Activated naive CD8-positive, alpha-beta T cell treated with anti-CD3 and anti-CD28 coated beads, Interleukin-2, amount 50 U/mL, for 24 hours (primary cell): ENCODE data around the gene RBM26.
A peak's percentile ranks its signal among the peaks of the same experiment; 100 is the strongest.

Source experiments
- ATAC-seq: fragments of 150-1000 bp; cut with Tn5 transposase; one replicate; pipeline ENCODE4 v1.10.0; 2021
- DNase-seq: peaks from one replicate; pipeline ENCODE4 v3.0.0; 2021
- H3K27ac Mint-ChIP-seq: one replicate; pipeline ENCODE4 v1.8.0; 2021; ENCODE audit warnings: mild to moderate bottlenecking, mixed read lengths
- H3K27me3 Mint-ChIP-seq: one replicate; pipeline ENCODE4 v1.8.0; 2021; ENCODE audit warnings: mixed read lengths
- H3K36me3 Mint-ChIP-seq: one replicate; pipeline ENCODE4 v1.8.0; 2021; ENCODE audit warnings: low read depth, mixed read lengths
- H3K4me1 Mint-ChIP-seq: one replicate; pipeline ENCODE4 v1.8.0; 2021; ENCODE audit warnings: mixed read lengths
- H3K4me3 Mint-ChIP-seq: one replicate; pipeline ENCODE4 v1.8.0; 2021; ENCODE audit warnings: mild to moderate bottlenecking, moderate library complexity, mixed read lengths
- H3K9me3 Mint-ChIP-seq: one replicate; pipeline ENCODE4 v1.8.0; 2021; ENCODE audit warnings: mixed read lengths

The RBM26 gene

GRCh38 chr13:79384022-79384610 lies 21.9 kb downstream of the RBM26 start:
- Mint-ChIP-seq H3K27ac (peak overlapping the region; percentile 43), H3K4me1 (peaks cover 84% of the 10 kb centered on the region), H3K4me3 (no peak overlapping the region), H3K27me3 (no peaks in the 10 kb centered on the region), H3K9me3 (no peaks in the 10 kb centered on the region), H3K36me3 (peaks cover 29% of the 10 kb centered on the region)
- DNase-seq (no peak), ATAC-seq (no peak)

GRCh38 chr13:79382545-79383275 lies 23.3 kb downstream of the RBM26 start:
- Mint-ChIP-seq H3K9me3 (no peaks in the 10 kb centered on the region), H3K27ac (peak overlapping the region; percentile 64), H3K27me3 (no peaks in the 10 kb centered on the region), H3K4me3 (peak overlapping the region; percentile 56), H3K4me1 (peaks cover 78% of the 10 kb centered on the region), H3K36me3 (peaks cover 31% of the 10 kb centered on the region)
- no peak for ATAC-seq
- no peak for DNase-seq

DNA sequence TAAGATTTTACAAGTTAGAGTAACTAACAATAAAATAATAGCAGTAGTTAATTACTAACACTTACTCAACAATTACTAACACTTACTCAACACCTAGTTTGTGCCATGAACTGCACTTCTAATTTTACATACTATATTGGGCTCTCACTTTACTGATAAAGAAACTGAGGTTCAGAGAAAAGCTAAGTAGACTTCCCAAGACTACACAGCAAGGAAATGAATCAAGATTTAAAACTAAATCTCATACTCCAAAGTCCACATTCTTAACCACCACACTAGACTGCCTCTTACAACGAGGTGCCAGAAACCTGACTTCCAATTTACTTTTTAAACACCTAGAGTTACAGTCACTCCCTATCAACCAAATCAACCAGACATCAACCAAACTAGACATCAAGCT lies 25.1 kb downstream of the RBM26 start:
- peaks cover 44% of the 10 kb centered on the region for H3K36me3 Mint-ChIP-seq
- no peaks in the 10 kb centered on the region for H3K27me3 Mint-ChIP-seq
- no peak for ATAC-seq
- H3K9me3 Mint-ChIP-seq: no peaks in the 10 kb centered on the region
- peaks cover 62% of the 10 kb centered on the region for H3K4me1 Mint-ChIP-seq
- no peak for DNase-seq
- peak overlapping the region; percentile 21 for H3K27ac Mint-ChIP-seq
- H3K4me3 Mint-ChIP-seq: no peak overlapping the region

DNA sequence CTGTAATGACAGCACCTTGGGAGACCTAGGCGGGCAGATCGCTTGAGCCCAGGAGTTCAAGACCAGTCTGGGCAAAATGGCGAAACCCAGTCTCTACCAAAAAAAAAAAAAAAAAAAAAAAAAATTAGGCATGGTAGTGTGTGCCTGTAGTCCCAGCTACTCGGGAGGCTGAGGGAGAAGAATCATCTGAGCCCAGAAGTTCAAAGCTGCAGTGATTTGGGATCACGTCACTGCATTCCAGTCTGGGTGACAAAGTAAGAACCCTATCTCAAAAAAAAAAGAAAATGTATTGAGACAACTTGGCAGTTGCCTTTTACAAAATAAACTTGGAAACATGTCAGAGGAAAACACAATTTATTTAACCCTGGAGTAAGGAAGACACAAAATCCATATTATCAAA lies 26.8 kb downstream of the RBM26 start:
- DNase-seq: no peak
- peaks cover 53% of the 10 kb centered on the region for H3K4me1 Mint-ChIP-seq
- peaks cover 45% of the 10 kb centered on the region for H3K36me3 Mint-ChIP-seq
- ATAC-seq: no peak
- H3K27me3 Mint-ChIP-seq: no peaks in the 10 kb centered on the region
- H3K27ac Mint-ChIP-seq: no peak overlapping the region
- no peaks in the 10 kb centered on the region for H3K9me3 Mint-ChIP-seq
- no peak overlapping the region for H3K4me3 Mint-ChIP-seq

DNA sequence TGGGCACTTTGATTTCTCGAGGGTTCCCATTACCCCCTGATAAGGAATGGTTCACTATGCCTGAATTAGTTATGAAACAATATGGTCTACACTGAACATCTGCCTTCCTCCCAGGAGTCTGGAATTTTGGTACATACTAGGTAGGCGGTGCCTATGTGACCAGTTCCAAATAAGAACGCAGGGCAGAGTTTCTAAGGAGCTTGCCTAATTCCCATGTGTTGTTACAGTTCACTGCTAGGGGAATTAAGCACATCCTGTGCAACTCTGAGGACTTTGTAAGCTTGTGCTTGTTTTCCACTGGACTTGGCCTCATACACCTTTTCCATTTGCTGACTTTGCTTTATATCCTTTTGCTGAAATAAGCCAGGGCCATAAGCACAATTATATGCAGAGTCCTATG lies 29.2 kb downstream of the RBM26 start:
- ATAC-seq: no peak
- Mint-ChIP-seq H3K27me3 (no peaks in the 10 kb centered on the region), H3K4me3 (no peak overlapping the region), H3K36me3 (peaks cover 42% of the 10 kb centered on the region), H3K4me1 (peaks cover 32% of the 10 kb centered on the region), H3K27ac (no peak overlapping the region), H3K9me3 (no peaks in the 10 kb centered on the region)
- no peak for DNase-seq

- no peak for DNase-seq
- Mint-ChIP-seq H3K4me3 (no peak overlapping the region), H3K9me3 (no peaks in the 10 kb centered on the region), H3K36me3 (peaks cover 54% of the 10 kb centered on the region), H3K27ac (no peak overlapping the region), H3K4me1 (peaks cover 12% of the 10 kb centered on the region), H3K27me3 (no peaks in the 10 kb centered on the region)
- ATAC-seq: no peak
Observed at GRCh38 chr13:79374578-79374977, 31.5 kb downstream of the RBM26 start.

- H3K4me1 Mint-ChIP-seq: peaks cover 8% of the 10 kb centered on the region
- DNase-seq: no peak
- no peak overlapping the region for H3K4me3 Mint-ChIP-seq
- peaks cover 53% of the 10 kb centered on the region for H3K36me3 Mint-ChIP-seq
- H3K27ac Mint-ChIP-seq: no peak overlapping the region
- ATAC-seq: peak; percentile 54
- no peaks in the 10 kb centered on the region for H3K27me3 Mint-ChIP-seq
- H3K9me3 Mint-ChIP-seq: no peaks in the 10 kb centered on the region
Observed at GRCh38 chr13:79373916-79374315, 32.1 kb downstream of the RBM26 start.

GRCh38 chr13:79369226-79369625 lies 36.8 kb downstream of the RBM26 start:
- Mint-ChIP-seq H3K4me1 (peaks cover 6% of the 10 kb centered on the region), H3K36me3 (peaks cover 64% of the 10 kb centered on the region), H3K27me3 (no peaks in the 10 kb centered on the region), H3K9me3 (no peaks in the 10 kb centered on the region), H3K27ac (no peak overlapping the region), H3K4me3 (no peak overlapping the region)
- ATAC-seq (no peak), DNase-seq (no peak)

DNA sequence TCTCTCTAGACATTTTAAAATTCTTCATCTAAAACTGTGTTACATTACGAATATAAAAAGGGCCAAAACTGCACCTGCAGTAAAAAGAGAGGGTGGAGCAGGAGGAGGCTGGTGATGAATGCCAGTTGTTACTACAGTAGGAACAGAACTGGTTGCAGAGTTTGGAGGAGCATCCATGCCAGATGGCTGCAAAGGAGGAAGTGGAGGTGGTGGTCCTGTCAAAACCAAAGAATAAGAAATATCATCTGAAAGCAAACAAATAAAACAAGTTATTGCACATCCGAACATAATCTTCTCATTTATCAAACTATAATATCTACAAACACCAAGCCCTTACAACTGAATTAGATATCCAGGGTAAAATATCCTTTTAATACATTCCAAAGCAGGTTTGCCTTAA lies 40.1 kb downstream of the RBM26 start:
- Mint-ChIP-seq H3K9me3 (no peaks in the 10 kb centered on the region), H3K27ac (no peak overlapping the region), H3K36me3 (peaks cover 78% of the 10 kb centered on the region), H3K4me1 (peaks cover 25% of the 10 kb centered on the region), H3K4me3 (no peak overlapping the region), H3K27me3 (no peaks in the 10 kb centered on the region)
- DNase-seq (no peak), ATAC-seq (no peak)

GRCh38 chr13:79361299-79361698 lies 44.8 kb downstream of the RBM26 start:
- Mint-ChIP-seq H3K27me3 (no peaks in the 10 kb centered on the region), H3K9me3 (no peaks in the 10 kb centered on the region), H3K4me1 (peaks cover 42% of the 10 kb centered on the region), H3K27ac (peak overlapping the region; percentile 33), H3K4me3 (no peak overlapping the region), H3K36me3 (peaks cover 67% of the 10 kb centered on the region)
- ATAC-seq: no peak
- no peak for DNase-seq

DNA sequence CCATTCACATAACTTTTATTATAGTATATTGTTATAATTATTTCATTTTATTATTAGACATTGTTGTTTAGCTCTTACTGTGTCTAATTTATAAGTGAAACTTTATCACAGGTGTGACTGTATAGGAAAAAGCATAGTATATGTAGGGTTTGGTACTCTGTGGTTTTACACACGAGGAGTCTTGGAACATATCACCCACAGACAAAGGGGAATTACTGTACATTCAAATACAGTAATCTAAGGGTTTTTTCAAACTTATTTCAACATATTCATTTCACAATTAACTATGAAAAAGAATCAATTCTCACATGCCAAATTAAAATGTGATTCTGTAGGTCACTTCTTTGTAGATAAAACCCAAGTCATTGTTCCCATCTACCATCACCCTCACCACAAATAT lies 46.0 kb downstream of the RBM26 start:
- Mint-ChIP-seq H3K4me1 (peaks cover 40% of the 10 kb centered on the region), H3K27ac (peak overlapping the region; percentile 36), H3K9me3 (no peaks in the 10 kb centered on the region), H3K4me3 (no peak overlapping the region), H3K27me3 (no peaks in the 10 kb centered on the region), H3K36me3 (peaks cover 67% of the 10 kb centered on the region)
- DNase-seq (no peak), ATAC-seq (peak; percentile 88)

- Mint-ChIP-seq H3K27ac (peak overlapping the region; percentile 14), H3K4me3 (no peak overlapping the region), H3K27me3 (no peaks in the 10 kb centered on the region), H3K9me3 (no peaks in the 10 kb centered on the region), H3K36me3 (peaks cover 65% of the 10 kb centered on the region), H3K4me1 (peaks cover 35% of the 10 kb centered on the region)
- ATAC-seq (no peak), DNase-seq (no peak)
Observed at GRCh38 chr13:79359064-79359463, 47.0 kb downstream of the RBM26 start.

DNA sequence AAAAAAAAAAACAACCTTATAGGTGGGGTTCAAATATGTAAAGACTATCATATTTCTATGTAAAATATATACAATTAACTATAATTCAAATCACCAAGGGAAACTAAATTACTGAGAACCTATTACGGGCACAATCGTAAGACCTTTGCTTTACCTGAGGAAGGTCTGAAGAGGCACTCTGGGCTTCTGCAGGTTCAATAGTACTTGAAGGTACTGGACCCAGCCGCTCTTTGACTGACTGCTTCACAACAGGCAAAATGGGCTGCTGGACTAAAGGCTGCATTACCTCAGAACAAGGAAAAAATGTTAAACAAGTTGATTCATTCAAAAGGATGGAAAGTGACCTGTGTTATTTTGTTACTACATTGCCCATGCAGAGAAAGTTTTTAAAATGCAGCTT lies 51.8 kb downstream of the RBM26 start:
- H3K4me1 Mint-ChIP-seq: peaks cover 10% of the 10 kb centered on the region
- DNase-seq (no peak), ATAC-seq (no peak)
- H3K9me3 Mint-ChIP-seq: no peaks in the 10 kb centered on the region
- no peak overlapping the region for H3K4me3 Mint-ChIP-seq
- no peaks in the 10 kb centered on the region for H3K27me3 Mint-ChIP-seq
- H3K36me3 Mint-ChIP-seq: peaks cover 63% of the 10 kb centered on the region
- no peak overlapping the region for H3K27ac Mint-ChIP-seq

DNA sequence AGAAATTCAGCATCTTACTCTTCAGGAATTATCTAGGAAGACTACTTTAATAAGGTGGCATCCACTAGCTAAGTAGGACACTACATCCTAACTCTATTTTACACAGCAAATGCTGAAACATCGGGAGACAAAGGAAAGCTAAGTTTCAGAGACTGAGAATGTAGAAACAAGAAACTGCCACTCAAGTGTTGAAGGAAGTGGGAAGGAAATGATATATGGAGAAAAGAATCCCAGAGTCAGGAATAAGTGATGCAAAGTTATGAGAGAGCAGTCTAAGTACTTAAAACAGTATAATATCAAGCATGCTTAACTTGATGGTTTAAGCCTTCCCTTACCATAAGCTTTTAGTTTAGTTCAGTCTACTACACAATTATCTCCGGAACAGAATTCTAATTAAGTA lies 52.4 kb downstream of the RBM26 start:
- DNase-seq (no peak), ATAC-seq (no peak)
- Mint-ChIP-seq H3K27me3 (no peaks in the 10 kb centered on the region), H3K27ac (no peak overlapping the region), H3K4me1 (peaks cover 8% of the 10 kb centered on the region), H3K4me3 (no peak overlapping the region), H3K36me3 (peaks cover 61% of the 10 kb centered on the region), H3K9me3 (no peaks in the 10 kb centered on the region)

GRCh38 chr13:79352107-79352506 lies 53.9 kb downstream of the RBM26 start:
- Mint-ChIP-seq H3K36me3 (peaks cover 59% of the 10 kb centered on the region), H3K4me1 (peaks cover 18% of the 10 kb centered on the region), H3K4me3 (no peak overlapping the region), H3K27ac (no peak overlapping the region), H3K27me3 (no peaks in the 10 kb centered on the region), H3K9me3 (no peaks in the 10 kb centered on the region)
- DNase-seq: no peak
- ATAC-seq: no peak
